Sigmoid colon (tissue), 4 donors: ENCODE measurements around the gene PJA1.

Source experiments
- EP300 ChIP-seq, 4 donors: sonication (generic); formaldehyde crosslinking; IDR thresholded peaks; one replicate each; pipeline ENCODE4 v1.6.1; 2017; ENCODE audit warnings: antibody characterized with exemption in 4 of 4
- TF ChIP-seq, protein P1 (sequence below), 4 experiments: fragments of 450-650 bp in 3 of 4; fragments of 200-600 bp in 1 of 4; IDR thresholded peaks; one replicate each; pipeline ENCODE4 v1.5.1; 2016 to 2019; ENCODE audit warnings: antibody characterized with exemption in 4 of 4, mild to moderate bottlenecking in 3 of 4, moderate library complexity in 2 of 4

DNA sequence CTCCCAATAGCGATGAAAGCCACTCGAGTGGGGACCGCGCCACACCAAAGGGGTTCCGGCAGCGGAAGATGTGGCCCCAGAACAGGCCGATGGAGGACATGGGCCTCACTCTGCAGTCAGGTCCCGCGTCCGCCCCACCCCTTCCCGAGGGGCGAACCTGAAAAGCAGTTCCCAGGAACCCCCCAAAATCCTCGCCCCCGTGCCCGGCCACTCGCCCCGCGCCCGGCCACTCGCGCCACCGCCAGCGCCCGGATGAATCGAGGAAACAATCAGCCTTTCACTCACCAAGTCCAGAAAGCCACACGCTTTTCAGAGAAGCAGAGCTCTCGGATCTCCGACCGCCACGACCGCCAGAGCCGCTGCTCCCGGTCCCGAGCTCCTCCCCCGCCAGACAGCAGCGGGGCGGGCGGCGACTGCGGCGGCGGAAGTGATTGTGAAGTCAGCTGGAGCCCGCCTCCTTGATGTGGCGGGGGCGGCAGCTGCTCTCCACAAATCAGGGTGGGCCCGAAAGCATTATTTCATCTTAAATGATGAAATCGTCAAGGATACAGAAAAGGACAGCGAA, at the start of gene PJA1:
- TF ChIP-seq, protein P1, sequence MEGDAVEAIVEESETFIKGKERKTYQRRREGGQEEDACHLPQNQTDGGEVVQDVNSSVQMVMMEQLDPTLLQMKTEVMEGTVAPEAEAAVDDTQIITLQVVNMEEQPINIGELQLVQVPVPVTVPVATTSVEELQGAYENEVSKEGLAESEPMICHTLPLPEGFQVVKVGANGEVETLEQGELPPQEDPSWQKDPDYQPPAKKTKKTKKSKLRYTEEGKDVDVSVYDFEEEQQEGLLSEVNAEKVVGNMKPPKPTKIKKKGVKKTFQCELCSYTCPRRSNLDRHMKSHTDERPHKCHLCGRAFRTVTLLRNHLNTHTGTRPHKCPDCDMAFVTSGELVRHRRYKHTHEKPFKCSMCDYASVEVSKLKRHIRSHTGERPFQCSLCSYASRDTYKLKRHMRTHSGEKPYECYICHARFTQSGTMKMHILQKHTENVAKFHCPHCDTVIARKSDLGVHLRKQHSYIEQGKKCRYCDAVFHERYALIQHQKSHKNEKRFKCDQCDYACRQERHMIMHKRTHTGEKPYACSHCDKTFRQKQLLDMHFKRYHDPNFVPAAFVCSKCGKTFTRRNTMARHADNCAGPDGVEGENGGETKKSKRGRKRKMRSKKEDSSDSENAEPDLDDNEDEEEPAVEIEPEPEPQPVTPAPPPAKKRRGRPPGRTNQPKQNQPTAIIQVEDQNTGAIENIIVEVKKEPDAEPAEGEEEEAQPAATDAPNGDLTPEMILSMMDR (IDR thresholded peaks at IDR 0.05) = no peak
- TF ChIP-seq EP300 (IDR thresholded peaks at IDR 0.05) = no peak
